Head of caudate nucleus (tissue), 42 donors: ENCODE data around the gene PFDN4.

Experiments
- DNase-seq, 42 donors: peaks; one replicate each; pipeline versions ENCODE4 v3.0.0 to v3.0.0-alpha.2; 2020 to 2021; ENCODE audit warnings: mixed read lengths in 7 of 42
- intact Hi-C: fragments of 100-400 bp; cut with DNase I; formaldehyde crosslinking; loops from one replicate; pipeline ENCODE4 v1.15.0; 2022

The PFDN4 gene

GRCh38 chr20:54207743-54208547, at the start of gene PFDN4:
Gene PFDN4 (plus strand): TSS chr20:54208087. CDS start chr20:54208101, 14 bp downstream.
- intact Hi-C loops: no loop called here
- DNase-seq: peak; percentile 58 to 92 (median 82)

DNA sequence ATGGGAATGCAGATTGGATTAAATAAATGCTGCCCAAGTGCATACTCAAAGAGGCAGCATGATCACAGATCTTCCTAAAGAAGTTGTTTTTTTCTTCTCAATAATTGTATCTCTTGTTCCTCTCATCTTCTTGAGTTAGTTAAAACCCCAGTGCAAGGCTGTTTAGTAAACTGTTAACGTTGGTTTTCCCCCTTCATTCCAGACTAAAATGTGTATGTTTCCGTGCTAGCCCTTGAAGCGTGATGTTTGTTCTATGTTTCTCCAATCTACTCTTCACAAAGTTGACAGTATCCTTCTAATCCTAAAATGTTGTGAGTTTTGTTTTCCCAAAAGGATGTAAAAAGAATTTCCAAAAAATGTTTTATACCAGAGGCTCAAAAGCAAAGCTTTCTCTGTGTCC, 49.7 kb upstream of the PFDN4 start:
- no peak for DNase-seq
- intact Hi-C loops: no loop called here

DNA sequence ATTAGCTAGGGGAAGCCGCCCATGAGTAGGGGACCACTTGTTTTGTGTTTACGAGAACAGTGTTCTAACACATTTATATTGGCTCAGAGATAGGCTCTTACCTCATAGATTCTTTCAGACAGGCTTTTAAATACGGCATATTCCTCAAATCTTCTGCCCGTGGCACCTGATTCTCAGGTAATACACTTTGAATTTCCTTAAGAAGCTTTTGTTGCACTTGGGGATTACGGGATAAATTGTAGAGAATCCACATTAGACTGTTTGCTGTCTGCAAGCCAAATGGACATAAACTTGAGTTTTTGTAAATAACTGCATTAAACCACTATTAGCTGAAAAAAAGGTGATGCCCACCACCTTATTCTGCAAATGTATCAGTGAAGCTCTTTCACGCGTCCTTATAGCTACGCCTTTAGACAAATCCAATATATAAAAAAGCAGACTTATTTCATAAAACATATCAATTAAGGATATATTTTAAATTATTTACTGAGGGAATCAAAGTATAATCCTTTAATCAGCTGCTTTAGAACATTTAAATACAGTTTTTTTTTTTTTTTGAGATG, 49.0 kb upstream of the PFDN4 start:
- DNase-seq: no peak
- intact Hi-C loops: no loop called here

- intact Hi-C loops: no loop called here
- no peak for DNase-seq
These were observed 47.6 kb upstream of the PFDN4 start for GRCh38 chr20:54160065-54161007.

DNA sequence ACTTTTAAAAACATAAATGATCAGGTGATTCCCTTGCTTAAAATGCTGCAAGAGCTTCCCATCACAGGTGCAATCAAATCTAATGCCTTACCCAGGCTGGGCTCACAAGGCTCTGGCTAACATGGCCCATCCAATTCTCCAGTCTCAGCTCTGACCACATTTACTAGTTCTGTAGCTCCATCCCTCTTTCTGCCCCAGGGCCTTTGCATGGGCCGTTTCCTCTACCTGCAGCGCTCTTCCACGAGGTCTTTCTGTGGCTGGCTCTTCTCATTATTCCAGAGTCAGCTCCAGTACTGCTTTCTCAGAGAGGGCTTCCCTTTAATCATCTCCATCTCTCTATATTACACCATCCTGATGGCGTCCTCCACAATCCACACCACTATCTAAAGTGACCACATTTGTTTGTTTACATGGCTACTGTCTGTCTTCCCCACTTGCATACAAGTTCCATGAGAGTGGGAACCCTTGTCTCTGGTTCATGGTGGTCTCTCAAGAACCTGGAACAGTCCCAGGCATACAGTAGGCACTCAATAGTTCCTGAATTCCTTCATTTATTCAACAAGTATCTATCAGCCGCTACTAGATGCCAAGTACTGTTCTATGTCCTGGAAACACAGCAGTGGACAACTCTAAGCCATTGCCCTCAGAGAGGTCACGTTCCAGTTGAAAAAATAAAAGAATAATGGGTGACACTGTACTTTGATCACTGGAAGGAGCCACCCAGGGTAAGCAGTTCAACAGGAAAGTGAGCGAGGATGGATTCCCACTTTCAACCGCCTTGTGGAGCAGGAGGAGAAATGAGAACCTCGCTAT, 46.7 kb upstream of the PFDN4 start:
- intact Hi-C loops: no loop called here
- DNase-seq: no peak

DNA sequence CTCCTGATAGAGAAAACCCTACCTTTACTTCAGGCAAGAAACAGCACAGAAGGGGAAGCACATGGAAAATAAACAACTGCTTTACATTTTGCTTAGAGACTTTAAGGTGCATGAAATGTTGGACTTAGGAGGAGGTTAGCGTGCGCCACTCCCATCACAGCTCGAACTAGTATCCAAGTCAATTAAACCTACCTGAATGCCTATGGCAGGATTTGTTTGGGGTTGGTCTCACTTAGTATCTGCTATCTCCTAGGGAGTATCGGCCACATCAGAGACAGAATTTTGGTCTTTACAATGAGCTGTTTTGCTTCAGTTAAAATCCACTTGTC, 46.1 kb upstream of the PFDN4 start:
- DNase-seq: no peak
- intact Hi-C loops: no loop called here

DNA sequence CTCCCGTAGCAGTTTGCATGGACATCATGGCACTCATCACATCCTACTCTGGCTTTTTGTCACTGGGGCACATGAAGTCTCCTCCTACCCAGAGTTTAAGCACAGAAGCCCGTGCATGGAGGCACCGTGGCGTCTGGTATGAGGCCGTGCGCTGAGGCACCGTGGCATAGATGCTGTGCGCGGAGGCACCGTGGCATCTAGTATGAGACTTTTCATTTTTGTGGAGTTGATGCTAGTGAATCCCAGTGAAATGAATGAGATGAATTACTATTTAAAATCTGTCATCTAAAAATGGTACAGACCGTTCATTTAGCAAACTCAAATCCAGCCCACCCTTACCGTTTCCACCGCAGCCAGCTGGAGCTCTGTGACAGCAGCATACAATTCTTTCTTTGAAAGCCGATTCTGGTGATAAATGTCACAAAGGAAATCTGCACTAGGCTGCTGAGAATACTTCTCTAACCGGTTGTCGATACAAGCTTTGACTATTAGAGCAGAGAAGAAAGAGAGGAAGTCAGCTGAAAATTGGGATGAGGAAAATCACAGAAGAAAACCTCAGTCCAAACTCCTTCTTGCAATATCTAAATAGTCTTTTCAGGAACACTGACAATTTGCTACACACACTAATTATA, 45.4 kb upstream of the PFDN4 start:
- DNase-seq: peak in 34 of 42 donors; percentile 7 to 58 (median 32)
- intact Hi-C loops: no loop called here

DNA sequence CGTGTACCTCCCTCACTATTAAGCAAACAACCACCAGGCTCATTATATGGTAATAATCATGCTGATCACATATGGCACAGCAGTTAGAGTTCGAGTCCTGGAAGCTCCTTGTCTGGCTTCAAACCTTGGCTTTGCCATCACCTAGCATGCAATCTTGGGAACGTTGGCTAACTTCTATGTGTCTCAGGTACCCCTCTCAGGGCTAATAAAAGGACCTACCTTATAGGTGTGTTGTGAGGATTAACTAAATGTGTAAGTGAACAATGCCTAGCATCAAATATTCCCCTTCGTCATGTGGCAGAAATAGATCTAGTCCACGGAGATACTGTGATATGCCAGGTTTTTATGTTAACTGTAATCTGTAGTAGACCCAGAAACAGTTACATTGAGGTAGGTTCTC, 44.5 kb upstream of the PFDN4 start:
- intact Hi-C loops: no loop called here
- no peak for DNase-seq

- DNase-seq: no peak
- intact Hi-C loops: no loop called here
These were observed 42.9 kb upstream of the PFDN4 start for GRCh38 chr20:54165014-54165413.

- no peak for DNase-seq
These were observed 42.1 kb upstream of the PFDN4 start for GRCh38 chr20:54165803-54166202.

DNA sequence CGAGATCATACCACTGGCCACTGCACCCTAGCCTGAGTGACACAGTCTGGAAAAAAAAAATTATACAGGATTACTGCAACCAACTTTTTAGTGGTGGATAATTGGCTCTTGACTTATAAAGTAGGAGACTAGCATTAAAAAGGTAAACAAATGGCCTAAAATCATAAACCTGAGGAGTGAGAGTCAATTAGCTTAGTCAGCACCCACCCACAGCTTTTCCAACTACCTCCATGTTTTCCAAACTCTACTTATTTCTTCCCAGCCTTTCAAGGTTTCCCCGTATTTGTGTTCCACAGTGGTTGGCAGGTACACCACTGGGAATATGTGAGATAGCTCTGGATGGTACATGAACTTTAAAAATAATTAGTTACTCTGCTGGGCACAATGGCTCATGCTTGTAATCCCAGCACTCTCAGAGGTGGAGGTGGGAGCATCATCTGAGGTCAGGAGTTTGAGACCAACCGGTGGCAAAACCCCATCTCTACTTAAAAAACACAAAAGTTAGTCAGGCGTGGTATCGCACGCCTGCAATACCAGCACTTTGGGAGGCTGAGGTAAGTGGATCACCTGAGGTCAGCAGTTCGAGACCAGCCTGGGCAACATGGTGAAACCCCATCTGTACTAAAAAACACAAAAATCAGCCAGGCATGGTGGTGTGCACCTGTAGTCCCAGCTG, 40.8 kb upstream of the PFDN4 start:
- intact Hi-C loops: no loop called here
- no peak for DNase-seq

More at GRCh38 chr20:54165803-54166202, 42.1 kb upstream of the PFDN4 start:
- intact Hi-C loops: no loop called here

DNA sequence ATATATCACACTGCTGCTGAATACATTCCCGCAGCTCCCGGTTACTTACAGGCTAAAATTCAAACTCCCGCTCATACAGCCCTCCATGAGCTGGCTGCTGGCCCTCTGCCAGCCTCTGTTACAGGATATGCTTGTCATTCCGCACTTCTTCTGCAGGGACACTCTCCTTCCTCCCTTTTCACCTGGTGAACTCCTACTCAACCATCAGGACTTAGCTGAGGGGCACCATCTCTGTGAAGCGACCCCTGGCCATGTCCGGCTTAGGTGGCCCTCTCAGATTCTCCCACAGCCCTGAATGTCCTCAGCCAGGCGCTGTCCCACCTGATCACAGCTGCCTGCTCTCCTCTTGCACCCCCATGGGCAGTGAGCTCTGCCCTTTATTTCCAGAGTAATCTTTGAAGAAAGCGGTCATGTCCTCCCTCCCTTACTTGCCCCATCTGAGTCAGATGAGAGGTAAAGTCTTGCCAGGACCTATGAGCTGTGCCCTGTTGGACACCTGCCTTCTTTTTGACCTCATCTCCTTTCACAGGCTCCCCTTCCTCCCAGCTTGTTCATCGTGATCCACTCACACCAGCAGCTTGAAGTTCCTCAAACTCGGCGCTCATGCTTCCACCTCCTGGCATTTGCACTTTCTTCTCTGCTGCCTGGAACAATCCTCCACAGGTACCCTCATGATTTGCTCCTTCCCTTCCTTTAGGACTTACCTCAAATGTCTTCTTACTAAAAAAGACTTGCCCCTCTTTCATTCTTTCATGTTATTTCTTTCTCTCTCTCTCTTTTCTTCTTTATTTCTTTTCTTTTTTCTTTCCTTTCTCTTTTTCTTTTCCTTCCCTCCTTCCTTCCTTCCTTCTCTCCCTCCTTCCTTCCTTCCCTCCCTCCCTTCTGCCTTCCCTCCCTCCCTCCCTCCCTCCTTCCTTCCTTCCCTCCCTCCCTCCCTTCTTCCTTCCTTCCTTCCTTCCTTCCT, 39.7 kb upstream of the PFDN4 start:
- no peak for DNase-seq
- intact Hi-C loops: no loop called here

- intact Hi-C loops: no loop called here
- DNase-seq: no peak
These were observed 38.7 kb upstream of the PFDN4 start for GRCh38 chr20:54168961-54169862.

GRCh38 chr20:54170026-54170471, 37.8 kb upstream of the PFDN4 start:
- no peak for DNase-seq
- intact Hi-C loops: no loop called here

DNA sequence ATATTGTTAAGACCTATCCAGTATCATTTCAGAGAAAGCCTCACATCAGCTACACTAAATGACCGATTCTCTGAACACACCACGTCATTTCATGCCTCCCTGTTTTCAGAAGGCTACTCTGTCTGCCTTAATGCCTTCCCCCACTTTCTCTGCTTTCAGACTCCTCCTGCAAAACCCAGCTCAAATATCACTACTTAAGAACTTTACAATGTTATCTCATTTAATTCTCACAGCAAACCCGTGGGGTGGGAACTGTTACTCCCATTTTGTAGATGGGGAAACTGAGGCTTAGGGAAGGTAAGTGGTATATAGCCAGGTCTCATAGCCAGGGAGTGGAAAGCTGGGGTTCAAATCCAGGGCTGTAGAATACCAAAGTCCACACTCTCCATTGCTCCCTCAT, 36.9 kb upstream of the PFDN4 start:
- intact Hi-C loops: no loop called here
- DNase-seq: no peak

DNA sequence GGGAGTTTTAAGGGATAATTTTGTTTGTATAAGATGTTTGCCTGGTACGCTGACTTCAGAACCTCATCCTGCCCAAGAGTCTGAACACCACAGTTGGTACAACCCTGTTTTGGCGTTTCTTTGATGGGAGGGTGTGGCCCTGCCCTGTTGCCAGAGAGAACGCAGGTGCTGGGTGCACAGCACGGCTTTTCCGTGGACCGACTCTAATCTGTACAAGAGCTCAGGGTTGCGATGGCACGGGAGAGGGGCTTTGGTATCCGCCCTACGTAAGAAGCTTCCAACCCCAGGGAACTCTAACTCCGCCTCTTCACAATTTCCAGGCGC, 35.4 kb upstream of the PFDN4 start:
- intact Hi-C loops: no loop called here
- no peak for DNase-seq
